HG03064 (cell line): ENCODE results near the gene PDS5A.
"Not testable (repeated sequence)": the region's sequence is repeated elsewhere in the genome, so short reads cannot be mapped to it uniquely, and the experiment has no call there.

ENCODE experiments used
- ATAC-seq: cut with Tn5 transposase; IDR thresholded peaks from one replicate; pipeline ENCODE4 v1.9.1; 2021; ENCODE audit warnings: low read depth; ENCODE audit not compliant: unreplicated experiment

Gene PDS5A

DNA sequence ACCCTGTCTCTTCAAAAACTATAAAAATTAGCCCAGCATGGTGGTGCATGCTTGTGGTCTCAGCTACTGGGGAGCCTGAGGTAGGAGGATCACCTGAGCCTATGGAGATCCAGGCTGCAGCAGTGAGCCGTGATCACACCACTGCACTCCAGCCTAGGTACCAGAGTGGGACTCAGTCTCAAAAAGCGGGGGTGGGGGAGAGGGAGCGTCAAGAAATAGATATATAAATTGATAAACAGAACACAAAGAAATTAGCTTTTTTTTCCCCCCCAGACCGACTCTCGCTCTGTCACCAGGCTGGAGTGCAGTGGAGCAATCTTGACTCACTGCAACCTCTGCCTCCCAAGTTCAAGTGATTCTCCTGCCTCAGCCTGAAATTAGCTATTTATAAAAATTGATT is 14.1 kb downstream of the PDS5A start:
- no peak for ATAC-seq

DNA sequence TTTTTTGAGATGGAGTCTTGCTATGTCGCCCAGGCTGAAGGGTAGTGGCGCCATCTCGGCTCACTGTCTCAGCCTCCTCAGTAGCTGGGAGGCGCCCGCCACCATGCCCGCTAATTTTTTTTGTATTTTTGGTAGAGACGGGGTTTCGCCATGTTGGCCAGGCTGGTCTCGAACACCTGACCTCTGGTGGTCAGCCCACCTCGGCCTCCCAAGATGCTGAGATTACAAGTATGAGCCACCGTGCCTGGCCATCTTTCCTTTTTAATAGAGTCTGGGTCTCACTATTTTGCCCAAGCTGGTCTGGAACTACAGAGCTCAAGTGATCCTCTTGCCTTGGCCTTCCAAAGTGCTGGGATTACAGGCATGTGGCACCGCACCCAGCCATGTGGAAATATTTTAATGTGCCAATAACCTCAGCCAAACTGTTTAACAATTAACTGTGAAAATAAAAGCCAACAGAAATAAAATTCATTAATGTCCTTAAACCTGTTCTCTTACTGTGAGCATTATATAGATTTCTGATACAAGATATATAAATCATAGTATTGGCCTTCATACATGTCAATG is 16.3 kb downstream of the PDS5A start:
- no peak for ATAC-seq

DNA sequence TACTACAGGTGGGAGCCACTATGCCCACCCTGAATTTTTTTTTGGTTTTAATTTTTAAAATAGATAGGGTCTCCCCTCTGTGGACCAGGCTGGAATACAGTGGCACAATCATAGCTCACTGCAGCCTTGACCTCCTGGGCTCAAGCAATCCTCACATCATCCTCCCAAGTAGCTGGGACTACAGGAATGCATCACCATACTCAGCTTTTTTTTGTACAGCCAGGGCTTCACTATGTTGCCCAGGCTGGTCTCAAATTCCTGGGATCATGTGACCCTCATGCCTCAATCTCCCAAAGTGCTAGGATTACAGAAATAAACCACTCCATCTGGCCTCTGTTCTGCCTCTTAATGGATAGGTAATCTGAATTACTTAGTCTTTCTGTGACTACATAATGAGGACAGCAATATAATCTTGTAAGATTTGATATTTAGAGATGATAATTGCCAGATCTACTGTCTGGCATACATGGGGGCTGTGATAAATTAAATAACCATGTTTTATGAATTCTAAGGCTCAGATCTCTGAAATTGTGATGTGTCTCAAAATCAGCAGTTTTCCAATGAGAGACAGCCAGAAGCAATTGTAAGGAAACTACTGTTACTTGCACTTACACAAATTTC is 26.7 kb downstream of the PDS5A start:
- no peak for ATAC-seq

DNA sequence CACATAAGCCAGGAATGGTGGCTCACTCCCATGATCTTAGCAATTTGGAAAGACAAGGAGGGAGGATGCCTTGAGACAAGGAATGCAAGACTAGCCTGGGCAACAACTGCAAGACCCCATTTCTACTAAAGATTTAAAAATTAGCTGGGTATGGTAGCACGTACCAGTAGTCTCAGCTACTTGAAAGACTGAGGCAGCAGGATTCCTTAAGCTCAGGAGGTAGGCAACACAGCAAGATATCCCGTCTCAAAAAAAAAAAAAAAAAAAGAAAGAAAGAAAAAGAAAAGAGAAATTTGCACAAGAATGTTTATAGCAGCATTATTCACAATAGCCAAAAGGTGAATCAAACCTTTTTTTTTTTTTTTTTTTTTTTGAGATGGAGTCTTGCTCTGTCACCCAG is 29.7 kb downstream of the PDS5A start:
- no peak for ATAC-seq

DNA sequence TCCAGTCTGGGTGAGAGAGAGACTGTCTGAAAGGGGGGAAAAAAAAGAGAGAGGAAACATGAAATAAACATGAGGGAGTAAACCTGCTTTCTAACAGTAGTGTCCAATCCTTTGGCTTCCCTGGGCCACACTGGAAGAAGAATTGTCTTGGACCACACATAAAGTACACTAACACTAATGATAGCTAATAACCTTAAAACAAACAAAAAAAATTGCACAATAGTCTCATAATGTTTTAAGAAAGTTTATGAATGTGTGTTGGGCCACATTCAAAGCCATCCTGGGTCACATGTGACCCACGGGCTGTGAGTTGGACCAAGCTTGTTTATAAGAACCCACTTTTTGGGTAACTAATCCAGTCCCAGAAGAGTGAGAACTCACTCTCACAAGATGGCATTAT is 30.3 kb downstream of the PDS5A start:
- ATAC-seq, result no peak

DNA sequence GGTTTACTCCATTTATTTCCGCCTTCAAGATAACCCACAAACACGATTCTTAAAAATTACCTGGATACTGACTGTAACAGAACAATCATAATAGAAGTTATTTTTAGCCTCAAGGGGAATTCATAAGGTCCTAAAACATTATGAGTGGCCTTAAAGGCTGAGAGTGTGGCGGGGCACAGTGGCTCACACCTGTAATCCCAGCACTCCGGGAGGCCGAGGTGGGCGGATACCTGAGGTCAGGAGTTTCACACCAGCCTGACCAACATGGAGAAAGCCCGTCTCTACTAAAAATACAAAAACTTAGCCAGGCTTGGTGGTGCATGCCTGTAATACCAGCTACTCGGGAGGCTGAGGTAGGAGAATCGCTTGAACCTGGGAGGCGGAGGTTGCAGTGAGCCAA is 33.5 kb downstream of the PDS5A start:
- ATAC-seq, result not testable (repeated sequence)

DNA sequence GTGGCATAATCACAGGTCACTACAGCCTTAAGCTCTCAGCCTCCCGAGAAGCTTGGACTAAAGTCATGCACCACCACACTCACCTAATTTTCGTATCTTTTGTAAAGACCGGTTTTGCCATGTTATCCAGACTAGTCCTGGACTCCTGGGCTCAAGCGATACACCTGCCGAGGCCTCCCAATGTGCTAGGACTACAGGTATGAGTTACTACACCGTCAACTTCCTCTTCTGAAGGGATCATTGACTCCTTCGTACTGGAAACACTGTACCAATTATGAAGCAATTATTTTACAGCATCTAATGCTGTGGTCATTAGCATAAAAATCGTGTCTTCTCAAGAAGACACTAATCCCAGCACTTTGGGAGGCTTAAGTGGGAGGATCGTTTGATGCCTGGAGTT is 35.2 kb downstream of the PDS5A start:
- ATAC-seq, result no peak

DNA sequence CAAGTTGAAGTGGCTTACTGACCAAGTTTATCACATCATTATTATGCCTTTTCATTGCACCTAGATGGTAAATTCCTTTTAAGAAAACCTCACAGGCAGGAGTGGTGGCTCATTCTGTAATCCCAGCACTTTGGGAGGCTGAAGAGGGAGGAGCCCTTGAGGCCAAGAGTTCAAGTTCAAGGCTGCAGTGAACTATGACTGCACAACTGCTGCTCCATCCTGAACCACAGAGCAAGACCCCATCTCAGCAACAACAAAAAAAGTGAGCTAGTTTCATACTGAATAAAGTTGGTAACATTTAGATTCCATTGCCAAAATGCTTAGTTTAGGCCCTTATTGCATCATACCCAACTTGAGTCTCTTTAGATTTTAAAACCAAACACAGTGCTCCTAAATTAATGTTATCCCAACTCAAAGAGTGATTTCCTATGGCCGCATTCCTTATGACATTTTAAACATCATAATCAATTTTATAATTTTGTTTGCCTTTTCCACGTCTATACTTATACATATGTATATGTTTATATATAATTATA is 36.0 kb downstream of the PDS5A start:
- no peak for ATAC-seq

DNA sequence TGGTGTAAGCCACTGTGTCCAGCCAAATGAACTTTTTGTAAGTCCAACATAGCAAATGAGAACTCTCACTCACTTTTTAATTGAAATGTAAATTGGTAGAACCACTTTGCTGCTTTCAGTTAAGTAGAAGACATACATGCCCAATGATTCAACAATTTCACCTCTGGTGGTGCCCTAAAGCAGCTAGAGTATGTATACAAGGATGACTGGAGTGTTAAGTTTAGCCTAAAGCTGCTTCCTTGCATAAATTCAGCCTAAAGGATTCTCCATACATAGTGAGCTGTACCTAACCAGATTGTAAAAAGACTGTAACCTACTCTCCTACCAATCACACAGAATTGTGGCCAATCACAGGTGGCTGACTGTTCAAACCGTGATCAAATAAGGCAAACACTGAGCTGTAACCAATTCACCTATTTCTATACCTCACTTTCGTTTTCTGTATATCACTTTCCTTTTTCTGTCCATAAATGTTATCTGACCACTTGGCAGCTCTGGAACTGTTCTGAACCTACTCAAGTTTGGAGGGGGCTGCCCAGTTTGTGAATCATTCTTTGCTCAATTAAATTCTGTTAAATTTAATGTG is 39.9 kb downstream of the PDS5A start:
- ATAC-seq, result no peak

DNA sequence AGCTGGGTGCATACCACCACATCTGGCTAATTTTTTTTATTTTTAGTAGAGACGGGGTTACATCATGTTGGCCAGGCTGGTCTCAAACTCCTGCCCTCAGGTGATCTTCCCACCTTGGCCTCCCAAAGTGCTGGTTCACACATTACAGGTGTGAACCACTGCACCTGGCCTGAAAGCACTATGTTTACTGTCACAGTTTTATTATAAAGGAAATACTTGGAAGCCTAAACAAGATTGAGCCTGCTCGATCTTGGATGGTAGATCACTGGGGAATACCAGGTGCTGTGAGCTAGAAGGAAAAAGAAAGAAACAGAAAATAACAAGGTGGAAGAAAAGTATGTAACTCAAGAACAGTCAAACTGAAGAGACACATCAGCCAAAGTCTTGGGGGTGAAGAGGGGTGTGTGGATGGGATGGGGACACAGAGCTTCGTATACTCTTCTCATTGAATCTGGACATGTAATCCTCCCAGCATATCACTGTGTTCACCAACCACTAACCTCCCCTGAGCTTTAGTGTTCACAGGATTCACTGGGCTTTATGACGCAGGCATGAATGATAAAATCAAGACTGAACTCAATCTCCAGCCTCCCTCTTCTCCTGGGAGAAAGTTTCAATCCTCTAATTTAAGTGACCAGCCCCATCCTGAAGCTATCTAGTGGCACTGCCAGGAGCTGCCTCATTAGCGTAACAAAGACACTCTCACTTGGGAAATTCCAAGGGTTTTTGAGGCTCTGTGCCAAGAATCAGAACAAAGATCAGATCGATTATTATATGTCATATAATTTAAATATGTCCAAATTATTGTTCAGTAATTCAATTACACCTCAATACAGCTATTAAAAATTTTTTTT is 40.9 kb downstream of the PDS5A start:
- ATAC-seq, result no peak

DNA sequence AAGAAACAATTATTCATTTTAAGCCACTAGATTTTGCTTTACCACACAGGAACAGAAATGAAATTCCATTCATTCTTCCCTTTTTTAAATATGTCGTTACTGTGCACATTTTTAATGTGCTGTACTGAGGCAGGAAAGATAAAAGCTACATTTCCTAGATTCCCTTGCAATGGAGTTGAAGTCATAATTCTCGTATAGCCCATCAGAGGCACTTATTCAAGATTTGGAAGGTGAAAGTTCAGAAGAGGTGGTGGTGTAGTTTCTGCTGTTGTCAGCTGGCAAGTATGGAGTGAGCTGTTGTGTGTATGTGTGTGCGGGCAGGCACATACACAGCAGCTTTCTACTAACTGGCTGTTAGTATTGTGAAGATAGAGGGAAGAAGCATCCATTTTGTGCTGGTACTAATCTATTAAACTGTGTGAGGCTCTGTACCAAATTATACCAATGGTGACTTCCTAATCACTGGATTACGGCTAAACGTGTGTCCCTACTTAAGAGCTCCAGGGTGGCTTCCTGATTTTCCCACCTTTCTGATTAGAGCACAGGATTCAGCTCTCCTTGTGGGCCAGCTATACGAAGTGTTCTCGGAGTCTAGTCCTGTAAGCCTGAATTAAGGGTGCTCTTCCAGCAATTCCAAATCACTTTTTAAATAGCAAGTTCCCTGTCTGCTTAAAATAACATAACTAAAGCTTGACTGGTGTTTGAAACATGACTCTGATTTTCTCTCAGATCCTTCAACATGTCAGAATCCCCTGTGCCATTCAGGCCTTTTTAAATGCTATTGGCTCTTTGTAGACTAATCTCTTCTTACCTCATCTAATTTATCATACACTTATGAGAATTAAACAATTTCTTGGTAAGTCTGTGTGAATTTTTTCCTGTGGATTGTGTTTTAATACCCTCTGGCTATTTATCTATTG is 43.8 kb downstream of the PDS5A start:
- no peak for ATAC-seq

DNA sequence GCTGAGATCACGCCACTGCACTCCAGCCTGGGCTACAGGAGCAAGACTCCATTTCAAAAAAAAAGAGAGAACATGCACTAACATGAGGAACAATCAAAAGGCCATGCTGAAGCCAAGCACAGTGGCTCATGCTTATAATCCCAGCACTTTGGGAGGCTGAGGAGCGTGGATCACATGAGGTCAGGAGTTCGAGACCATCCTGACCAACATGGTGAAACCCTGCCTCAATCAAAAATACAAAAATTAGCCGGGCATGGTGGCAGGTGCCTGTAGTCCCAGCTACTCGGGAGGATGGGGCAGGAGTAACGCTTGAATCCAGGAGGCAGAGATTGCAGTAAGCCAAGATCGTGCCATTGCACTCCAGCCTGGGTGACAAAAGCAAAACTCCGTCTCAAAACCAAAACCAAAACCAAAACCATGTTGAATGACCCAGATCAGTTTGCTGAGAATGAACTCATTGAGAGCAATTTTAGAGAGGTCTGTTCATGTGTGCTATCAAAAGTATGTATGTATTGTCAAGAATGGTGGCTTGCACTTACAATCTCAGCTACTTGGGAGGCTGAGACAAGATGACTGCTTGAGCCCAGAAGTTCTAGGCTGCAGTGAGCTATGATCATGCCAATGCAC is 44.8 kb downstream of the PDS5A start:
- no peak for ATAC-seq

DNA sequence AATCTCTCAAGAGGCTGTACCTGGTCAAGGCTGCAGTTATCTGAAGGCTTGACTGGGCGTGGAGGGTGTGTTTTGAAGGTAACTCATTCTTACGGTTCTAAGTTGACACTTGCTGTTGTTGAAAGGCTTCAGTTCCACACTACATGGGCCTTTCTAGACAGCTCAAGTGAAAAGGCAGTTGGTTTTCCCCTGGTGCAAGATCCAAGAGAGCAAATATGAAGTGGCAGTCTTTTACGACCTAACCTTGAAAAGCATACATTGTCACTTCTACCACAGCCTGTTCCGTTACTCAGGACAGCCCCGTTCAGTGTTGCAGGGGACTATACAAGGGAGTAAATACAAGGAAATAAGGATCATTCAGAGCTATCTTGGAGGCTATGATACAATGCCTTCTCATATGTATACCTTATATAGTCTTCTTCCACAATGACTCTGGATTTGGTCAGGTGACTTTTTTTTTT is 46.2 kb downstream of the PDS5A start:
- ATAC-seq, result peak; percentile 64

DNA sequence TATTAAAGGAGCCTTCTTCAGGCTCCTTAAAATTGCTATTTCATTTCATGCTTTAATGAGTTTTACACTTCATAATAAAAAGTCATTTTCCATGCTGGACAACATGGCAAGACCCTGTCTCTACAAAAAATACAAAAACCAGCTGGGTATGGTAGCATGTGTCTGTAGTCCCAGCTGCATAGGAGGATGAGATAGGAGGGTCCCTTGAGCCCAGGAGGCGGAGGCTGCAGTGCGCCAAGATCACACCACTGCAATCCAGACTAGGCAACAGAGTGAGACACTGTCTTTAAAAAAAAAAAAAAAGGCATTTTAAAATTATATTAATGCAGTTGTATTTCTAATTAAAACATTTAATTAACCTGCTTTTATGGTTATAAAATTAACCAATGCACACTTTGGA is 49.2 kb downstream of the PDS5A start:
- no peak for ATAC-seq

DNA sequence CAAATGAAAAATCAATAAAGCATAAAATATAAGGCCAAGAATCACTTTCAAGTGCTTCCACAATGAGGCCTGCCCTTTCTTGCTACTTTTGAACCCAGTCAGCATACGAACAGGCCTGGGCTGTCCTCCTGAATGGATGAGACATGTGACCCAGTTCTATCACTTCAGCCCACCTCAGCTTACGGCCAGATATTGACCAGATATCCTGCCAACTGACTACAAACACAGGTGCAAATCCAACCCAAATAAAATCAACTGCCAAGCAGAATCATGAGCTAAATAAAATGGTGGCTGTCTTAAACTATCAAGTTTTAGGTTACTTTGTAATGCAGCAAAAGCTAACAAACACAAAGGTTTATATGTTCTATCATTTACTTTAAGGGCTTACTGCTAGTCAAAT is 53.7 kb downstream of the PDS5A start:
- ATAC-seq, result no peak

DNA sequence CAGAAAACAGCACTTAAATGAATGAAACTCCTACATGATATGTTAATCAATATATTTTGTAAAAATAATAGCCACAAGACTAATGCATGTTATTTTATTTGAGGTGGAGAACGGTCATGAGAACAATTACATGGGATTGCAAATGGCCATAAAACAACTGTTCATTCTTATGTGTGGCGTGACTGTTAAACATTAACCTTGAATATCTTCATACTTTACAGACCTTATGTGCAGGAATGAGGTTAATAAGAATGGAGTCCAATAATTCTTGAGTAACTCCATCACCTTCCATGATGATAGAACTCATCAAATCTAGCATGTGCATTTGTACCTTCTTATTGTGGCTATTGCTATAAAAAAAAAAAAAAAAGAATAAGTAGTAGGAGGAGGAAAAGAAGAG is 55.3 kb downstream of the PDS5A start:
- ATAC-seq, result no peak

DNA sequence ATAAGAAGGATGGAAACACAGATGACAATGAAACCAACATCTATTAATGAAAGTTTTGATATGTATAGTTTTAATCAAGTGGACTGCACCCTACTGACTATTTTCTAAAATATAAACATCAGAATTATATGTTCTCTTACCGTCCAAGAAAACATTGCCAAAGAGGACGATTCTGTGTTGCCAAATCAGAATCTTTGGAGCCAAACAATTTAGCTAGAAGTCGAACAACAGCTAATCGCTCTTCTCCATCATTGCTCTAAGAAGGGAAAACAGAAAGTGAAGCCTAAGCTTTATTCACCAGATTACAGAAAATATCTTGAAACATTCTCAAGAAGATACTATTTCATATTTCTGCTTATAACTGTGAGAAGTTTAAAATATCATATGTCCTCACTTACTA is 64.2 kb downstream of the PDS5A start:
- ATAC-seq, result no peak

DNA sequence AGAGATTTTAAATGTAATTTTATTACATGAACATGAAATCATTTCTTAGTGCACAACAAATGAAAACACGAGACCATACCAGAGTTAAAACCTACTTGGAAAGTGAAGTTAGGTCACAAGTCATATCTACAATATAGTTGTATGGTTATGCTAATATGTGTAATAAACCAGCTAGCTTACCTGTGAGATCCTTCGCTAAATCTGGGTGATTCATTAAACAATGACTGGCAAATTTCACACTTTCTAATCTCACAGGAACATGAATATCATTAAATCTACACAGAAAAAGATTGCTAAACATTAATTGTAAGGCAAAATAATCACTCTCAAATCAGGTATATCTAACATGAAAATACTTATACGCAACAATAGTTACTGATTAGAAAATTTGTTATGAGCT is 67.6 kb downstream of the PDS5A start:
- no peak for ATAC-seq

DNA sequence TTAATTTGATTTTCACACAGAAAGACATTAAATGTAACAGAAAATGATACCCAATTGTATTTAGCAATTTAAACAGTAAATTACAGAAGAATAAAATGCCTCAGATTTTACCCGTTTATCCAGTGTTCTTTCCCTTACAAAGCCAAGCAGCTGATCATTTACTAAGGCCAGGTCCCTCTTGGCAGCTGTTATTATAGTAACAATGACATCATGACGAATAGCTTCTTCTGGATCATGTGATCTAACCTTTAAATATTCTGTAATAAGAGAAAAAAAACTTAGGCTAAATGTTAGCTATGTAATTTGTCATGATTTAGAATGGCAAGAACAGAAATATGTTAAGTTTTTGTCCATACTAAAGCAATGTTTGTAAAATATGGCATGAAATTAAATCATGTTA is 69.4 kb downstream of the PDS5A start:
- no peak for ATAC-seq

DNA sequence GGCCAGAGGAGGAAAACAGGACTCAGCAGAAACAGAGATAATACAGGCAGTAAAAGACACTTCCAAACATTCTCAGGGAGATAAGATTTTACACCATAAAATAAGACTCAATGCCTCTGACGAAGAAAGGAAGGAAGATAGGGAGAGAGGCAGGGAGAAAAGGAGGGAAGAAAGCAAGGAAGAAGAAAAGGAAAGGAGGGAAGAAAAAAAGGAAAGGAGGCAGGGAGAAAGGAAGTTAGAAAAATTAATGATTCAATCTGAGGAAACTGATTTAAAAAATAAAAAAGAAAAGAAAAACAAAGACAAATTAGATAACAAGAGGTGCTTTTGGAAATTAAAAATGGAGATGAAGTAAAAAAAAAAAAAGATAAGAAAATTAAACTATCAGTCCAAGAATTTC is 72.1 kb downstream of the PDS5A start:
- ATAC-seq, result no peak
